Karpas-422 (cell line): ENCODE data around the gene FAT4. TPM values are rescaled to one million over a fixed set of nuclear protein-coding genes. Genes with fewer than 3 reads are reported as not detected.

Experiments
- DNase-seq: peaks from one replicate; pipeline ENCODE4 v3.0.0-alpha.2; 2015
- H2AFZ ChIP-seq: fragments of 200-600 bp; sonication (generic); 2 replicates; pipeline ENCODE4 v1.6.1; 2014; ENCODE audit warnings: antibody characterized with exemption, low read length, mixed read lengths
- H3K27ac ChIP-seq: fragments of 200-600 bp; sonication (generic); 2 replicates; pipeline ENCODE4 v1.5.1; 2014; ENCODE audit warnings: mild to moderate bottlenecking, low read length, moderate library complexity
- H3K27me3 ChIP-seq: fragments of 200-600 bp; sonication (generic); 2 replicates; pipeline ENCODE4 v1.6.1; 2014; ENCODE audit warnings: low read length, mixed read lengths
- H3K36me3 ChIP-seq: fragments of 200-600 bp; sonication (generic); 2 replicates; pipeline ENCODE4 v1.6.1; 2014; ENCODE audit warnings: low read length, mixed read lengths; ENCODE audit not compliant: insufficient read depth
- H3K4me1 ChIP-seq: fragments of 200-600 bp; sonication (generic); 2 replicates; pipeline ENCODE4 v1.6.1; 2014; ENCODE audit warnings: mild to moderate bottlenecking, low read length, mixed read lengths
- H3K4me2 ChIP-seq: fragments of 200-600 bp; sonication (generic); 2 replicates; pipeline ENCODE4 v1.6.1; 2014; ENCODE audit warnings: low read length, low read depth, mild to moderate bottlenecking; ENCODE audit not compliant: poor library complexity, severe bottlenecking
- H3K4me3 ChIP-seq: fragments of 200-600 bp; sonication (generic); 2 replicates; pipeline ENCODE4 v1.5.1; 2014; ENCODE audit warnings: mild to moderate bottlenecking, antibody characterized with exemption, low read length, mixed read lengths
- H3K79me2 ChIP-seq: fragments of 200-600 bp; sonication (generic); 2 replicates; pipeline ENCODE4 v1.6.1; 2014; ENCODE audit warnings: mild to moderate bottlenecking, low read length, mixed read lengths
- H3K9ac ChIP-seq: fragments of 200-600 bp; sonication (generic); 2 replicates; pipeline ENCODE4 v1.6.0; 2014; ENCODE audit warnings: low read length
- H3K9me2 ChIP-seq: fragments of 200-600 bp; sonication (generic), shearing (Covaris generic); replicated peaks from 2 replicates; pipeline ENCODE4 v1.6.0; 2014; ENCODE audit warnings: mild to moderate bottlenecking, low read length, moderate library complexity; ENCODE audit not compliant: insufficient read depth
- H3K9me3 ChIP-seq: fragments of 300-700, 200-600 bp; sonication (generic); 2 replicates; pipeline ENCODE4 v1.6.1; 2014; ENCODE audit warnings: low read length, mixed read lengths
- H4K20me1 ChIP-seq: fragments of 200-600 bp; sonication (generic); 2 replicates; pipeline ENCODE4 v1.6.1; 2014; ENCODE audit warnings: mild to moderate bottlenecking, antibody characterized with exemption, low read length, low read depth; ENCODE audit not compliant: insufficient read depth
- small RNA-seq: library from RNA; depleted of rRNA; stranded (forward); fragments of <200 nt; gene quantifications from one replicate; pipeline ENCODE3, GENCODE V24; 2014
- total RNA-seq: library from RNA; depleted of rRNA; stranded (reverse); fragments of >200 nt; shearing (Covaris generic); gene quantifications from 2 replicates; pipeline ENCODE4 v1.2.3, GENCODE V29; 2014; ENCODE audit warnings: low replicate concordance

FAT4 gene
- total RNA-seq, 1 experiment from 2014 or later: 12.2 TPM

- no peak overlapping the region for H2AFZ ChIP-seq
- H3K4me1 ChIP-seq: peaks cover 18% of the 10 kb centered on the region
- no peaks in the 10 kb centered on the region for H4K20me1 ChIP-seq
- no peak overlapping the region for H3K4me3 ChIP-seq
- H3K36me3 ChIP-seq: no peaks in the 10 kb centered on the region
- DNase-seq: no peak
- H3K79me2 ChIP-seq: no peaks in the 10 kb centered on the region
- H3K9me3 ChIP-seq: peaks cover 20% of the 10 kb centered on the region
- no peak overlapping the region for H3K27ac ChIP-seq
- no peak overlapping the region for H3K4me2 ChIP-seq
- no peak overlapping the region for H3K9ac ChIP-seq
- H3K27me3 ChIP-seq: no peaks in the 10 kb centered on the region
- no peaks in the 10 kb centered on the region for H3K9me2 ChIP-seq
Measured at GRCh38 chr4:125359960-125360634, 45.3 kb downstream of the FAT4 start.

GRCh38 chr4:125360727-125361126 lies 46.0 kb downstream of the FAT4 start:
- Histone ChIP-seq H3K36me3 (no peaks in the 10 kb centered on the region), H3K9me3 (peaks cover 20% of the 10 kb centered on the region), H4K20me1 (no peaks in the 10 kb centered on the region), H3K9me2 (no peaks in the 10 kb centered on the region), H3K4me1 (peaks cover 17% of the 10 kb centered on the region), H3K79me2 (no peaks in the 10 kb centered on the region), H3K4me2 (no peak overlapping the region), H2AFZ (no peak overlapping the region), H3K4me3 (no peak overlapping the region), H3K9ac (no peak overlapping the region), H3K27me3 (no peaks in the 10 kb centered on the region), H3K27ac (no peak overlapping the region)
- no peak for DNase-seq

Small RNA genes lying within 50 kb of the gene (small RNA-seq; reads per million reads assigned to genes)
- gene RF00019: not detected
